ENCODE results near the gene PODXL2.

Gene PODXL2

GRCh38 chr3:127688416-127689265 is 59.7 kb downstream of the PODXL2 start:
- Histone ChIP-seq H3K4me1 (ENCODE audit: control insufficient read depth, insufficient read depth, low read length) (peaks cover 31% of the 10 kb centered on the region), H3K9ac (ENCODE audit: low read length) (no peak overlapping the region), H3K27ac (ENCODE audit: low read depth, low read length) (peak overlapping the region; percentile 68)

DNA sequence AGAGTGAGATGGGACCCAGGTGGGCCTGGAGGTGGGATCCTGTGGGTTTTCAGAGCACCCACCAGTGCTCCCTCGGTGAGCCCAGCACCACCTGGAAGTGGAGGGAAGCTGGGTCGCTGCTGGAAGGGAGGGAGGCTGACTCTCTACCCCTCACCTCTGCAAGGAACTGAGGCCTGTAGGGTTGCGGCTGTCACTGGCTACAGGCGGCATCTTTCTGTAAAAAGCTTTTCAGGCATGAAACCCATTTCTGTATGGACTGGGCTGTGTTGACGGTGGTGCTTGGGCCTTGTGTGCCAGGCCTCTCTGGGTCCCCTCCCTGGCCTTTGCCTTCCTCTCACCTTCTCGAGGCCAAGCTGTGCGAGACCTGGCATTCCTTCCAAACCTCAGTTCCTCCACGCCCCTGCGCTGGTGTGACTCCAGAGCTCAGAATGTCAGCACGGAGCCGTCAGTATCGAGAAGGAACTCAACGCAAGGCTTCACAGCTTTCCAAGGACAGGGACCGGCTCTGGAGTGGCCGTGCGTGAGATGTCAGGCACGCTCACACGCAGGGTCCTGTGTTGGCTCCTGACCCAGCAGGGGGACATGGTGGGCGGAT is 60.4 kb downstream of the PODXL2 start:
- Histone ChIP-seq H3K27ac (ENCODE audit: low read depth, low read length) (peak overlapping the region; percentile 68), H3K4me1 (ENCODE audit: control insufficient read depth, insufficient read depth, low read length) (peaks cover 31% of the 10 kb centered on the region), H3K27me3 (ENCODE audit: control insufficient read depth, insufficient read depth, low read length) (no peaks in the 10 kb centered on the region), H3K36me3 (ENCODE audit: control insufficient read depth, insufficient read depth, low read length) (peaks cover 10% of the 10 kb centered on the region), H3K4me3 (ENCODE audit: low read length) (no peak overlapping the region), H3K9ac (ENCODE audit: low read length) (no peak overlapping the region)

More at GRCh38 chr3:127688416-127689265, 59.7 kb downstream of the PODXL2 start:
- Histone ChIP-seq H3K36me3 (ENCODE audit: control insufficient read depth, insufficient read depth, low read length) (peaks cover 8% of the 10 kb centered on the region), H3K4me3 (ENCODE audit: low read length) (no peak overlapping the region), H3K27me3 (ENCODE audit: control insufficient read depth, insufficient read depth, low read length) (no peaks in the 10 kb centered on the region)

DNA sequence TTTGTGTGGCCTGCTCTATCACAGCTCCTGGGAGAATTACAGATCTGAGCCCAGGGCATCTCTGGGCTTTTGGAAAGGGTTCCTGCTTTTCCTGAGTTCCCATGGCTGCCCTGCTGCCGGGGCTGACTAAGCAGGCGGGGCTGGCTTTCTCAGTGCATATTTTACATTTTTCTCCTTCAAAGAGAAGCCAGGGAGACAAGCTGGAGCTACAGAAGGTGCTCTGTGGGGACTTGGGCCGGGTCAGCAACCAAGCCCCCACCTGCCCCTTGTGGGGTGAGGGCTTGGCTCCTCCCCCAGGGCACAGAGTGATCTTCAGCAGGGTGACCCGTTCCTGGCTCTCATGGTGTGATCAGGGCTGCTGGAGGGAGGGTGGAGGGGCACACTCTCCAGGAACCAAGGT is 61.1 kb downstream of the PODXL2 start:
- peaks cover 31% of the 10 kb centered on the region for H3K4me1 ChIP-seq (ENCODE audit: control insufficient read depth, insufficient read depth, low read length)
- H3K27ac ChIP-seq (ENCODE audit: low read depth, low read length) = peak overlapping the region; percentile 68
- no peak overlapping the region for H3K9ac ChIP-seq (ENCODE audit: low read length)

GRCh38 chr3:127690823-127691452 is 62.0 kb downstream of the PODXL2 start:
- peak overlapping the region; percentile 60 for H3K27ac ChIP-seq (ENCODE audit: low read depth, low read length)
- H3K4me1 ChIP-seq (ENCODE audit: control insufficient read depth, insufficient read depth, low read length) = peaks cover 31% of the 10 kb centered on the region
- H3K4me3 ChIP-seq (ENCODE audit: low read length) = no peak overlapping the region
- H3K27me3 ChIP-seq (ENCODE audit: control insufficient read depth, insufficient read depth, low read length) = no peaks in the 10 kb centered on the region
- peaks cover 10% of the 10 kb centered on the region for H3K36me3 ChIP-seq (ENCODE audit: control insufficient read depth, insufficient read depth, low read length)
- H3K9ac ChIP-seq (ENCODE audit: low read length) = no peak overlapping the region

More for the DNA sequence above, 61.1 kb downstream of the PODXL2 start:
- H3K27me3 ChIP-seq (ENCODE audit: control insufficient read depth, insufficient read depth, low read length) = no peaks in the 10 kb centered on the region
- H3K36me3 ChIP-seq (ENCODE audit: control insufficient read depth, insufficient read depth, low read length) = peaks cover 10% of the 10 kb centered on the region
- no peak overlapping the region for H3K4me3 ChIP-seq (ENCODE audit: low read length)

- Histone ChIP-seq H3K4me1 (ENCODE audit: control insufficient read depth, insufficient read depth, low read length) (peaks cover 32% of the 10 kb centered on the region), H3K36me3 (ENCODE audit: control insufficient read depth, insufficient read depth, low read length) (peaks cover 10% of the 10 kb centered on the region), H3K4me3 (ENCODE audit: low read length) (no peak overlapping the region), H3K9ac (ENCODE audit: low read length) (no peak overlapping the region), H3K27me3 (ENCODE audit: control insufficient read depth, insufficient read depth, low read length) (no peaks in the 10 kb centered on the region), H3K27ac (ENCODE audit: low read depth, low read length) (no peak overlapping the region)
These were observed 62.5 kb downstream of the PODXL2 start for GRCh38 chr3:127691489-127691888.

DNA sequence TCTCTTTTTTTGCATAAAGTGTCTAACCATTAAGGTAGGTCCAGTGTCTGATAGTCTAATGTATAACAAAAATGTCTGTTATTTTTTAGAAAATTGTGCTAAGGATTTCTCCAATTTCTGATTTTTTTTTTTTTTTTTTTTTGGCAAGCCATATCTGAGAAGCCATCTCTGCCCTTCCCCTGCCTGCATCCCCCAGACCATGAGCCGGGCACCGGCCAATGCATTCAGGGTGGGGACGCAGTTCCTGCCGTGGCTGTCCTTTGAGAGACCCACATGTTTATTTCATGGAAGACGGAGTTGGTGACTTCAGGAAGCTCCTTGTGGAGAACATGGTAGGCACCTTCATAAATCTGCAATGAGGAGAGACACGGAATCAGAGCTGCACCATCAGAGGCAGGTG is 63.0 kb downstream of the PODXL2 start:
- no peaks in the 10 kb centered on the region for H3K27me3 ChIP-seq (ENCODE audit: control insufficient read depth, insufficient read depth, low read length)
- H3K27ac ChIP-seq (ENCODE audit: low read depth, low read length) = no peak overlapping the region
- H3K36me3 ChIP-seq (ENCODE audit: control insufficient read depth, insufficient read depth, low read length) = peaks cover 10% of the 10 kb centered on the region
- H3K9ac ChIP-seq (ENCODE audit: low read length) = no peak overlapping the region
- peaks cover 37% of the 10 kb centered on the region for H3K4me1 ChIP-seq (ENCODE audit: control insufficient read depth, insufficient read depth, low read length)
- no peak overlapping the region for H3K4me3 ChIP-seq (ENCODE audit: low read length)

DNA sequence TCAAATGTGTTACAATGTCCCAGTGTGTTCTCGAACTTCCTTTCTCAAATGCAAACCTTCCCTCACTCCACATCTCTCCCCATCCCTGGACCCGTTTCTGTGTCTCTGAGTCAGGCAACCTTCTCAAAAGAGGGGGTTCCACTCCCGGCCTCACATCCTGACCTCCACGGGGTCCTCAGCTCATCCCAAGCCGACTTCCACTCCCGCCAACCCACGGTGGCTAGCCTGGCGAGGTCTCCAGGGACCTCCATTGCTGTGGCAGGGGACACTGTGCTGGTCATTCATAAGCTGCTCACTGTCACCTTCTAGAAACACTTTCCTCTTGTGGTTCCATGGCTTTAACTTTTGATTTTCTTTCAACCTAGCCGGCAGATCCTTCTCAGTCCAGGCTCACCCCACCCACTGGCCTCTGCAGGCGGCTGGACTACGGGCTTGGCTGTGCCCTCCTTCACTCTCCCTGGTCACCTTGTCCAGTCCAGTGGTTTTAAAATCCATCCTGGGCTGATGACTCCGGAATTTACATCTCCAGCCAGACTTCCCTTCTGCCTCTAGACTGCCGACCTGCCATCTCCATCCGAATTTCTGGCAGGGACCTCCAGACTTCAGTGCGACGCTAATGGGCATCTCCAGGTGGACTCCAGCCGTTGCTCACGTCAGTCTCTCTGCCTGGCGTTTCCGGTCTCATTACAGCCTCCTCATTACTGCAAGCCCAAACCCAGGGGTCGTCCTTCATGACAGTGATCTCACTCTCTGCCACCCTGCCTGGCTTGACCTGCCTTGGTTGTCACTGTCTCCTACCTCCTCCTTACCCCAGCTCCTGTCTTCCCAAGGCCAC is 63.7 kb downstream of the PODXL2 start:
- Histone ChIP-seq H3K27ac (ENCODE audit: low read depth, low read length) (no peak overlapping the region), H3K27me3 (ENCODE audit: control insufficient read depth, insufficient read depth, low read length) (no peaks in the 10 kb centered on the region), H3K4me3 (ENCODE audit: low read length) (no peak overlapping the region), H3K36me3 (ENCODE audit: control insufficient read depth, insufficient read depth, low read length) (peaks cover 10% of the 10 kb centered on the region), H3K4me1 (ENCODE audit: control insufficient read depth, insufficient read depth, low read length) (peaks cover 44% of the 10 kb centered on the region), H3K9ac (ENCODE audit: low read length) (no peak overlapping the region)

DNA sequence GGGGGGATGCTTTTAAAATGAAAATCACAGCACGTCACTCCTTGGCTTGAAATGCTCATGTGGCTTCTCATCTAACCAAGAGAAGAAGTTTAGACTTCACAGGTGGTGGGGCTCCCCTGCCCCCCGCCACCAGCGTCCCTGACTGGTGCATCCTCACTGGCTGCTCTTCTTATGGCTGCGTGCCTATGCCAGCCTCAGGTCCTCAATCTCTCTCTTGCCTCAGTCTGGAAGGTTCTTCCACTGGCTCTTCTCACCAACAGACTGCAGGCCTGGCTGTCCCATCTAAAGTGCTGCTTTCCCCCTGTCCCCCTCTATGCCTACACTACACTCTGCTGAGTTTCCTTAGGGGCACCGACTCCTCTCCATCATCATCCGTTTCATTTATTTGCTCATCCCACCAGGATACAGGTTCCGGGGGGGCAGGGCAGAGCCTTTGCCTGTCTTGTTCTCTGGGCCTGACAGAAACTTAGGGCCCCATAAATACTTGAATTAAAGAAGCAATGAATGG is 64.4 kb downstream of the PODXL2 start:
- Histone ChIP-seq H3K27me3 (ENCODE audit: control insufficient read depth, insufficient read depth, low read length) (no peaks in the 10 kb centered on the region), H3K4me3 (ENCODE audit: low read length) (no peak overlapping the region), H3K27ac (ENCODE audit: low read depth, low read length) (no peak overlapping the region), H3K4me1 (ENCODE audit: control insufficient read depth, insufficient read depth, low read length) (peaks cover 45% of the 10 kb centered on the region), H3K9ac (ENCODE audit: low read length) (no peak overlapping the region), H3K36me3 (ENCODE audit: control insufficient read depth, insufficient read depth, low read length) (peaks cover 10% of the 10 kb centered on the region)

GRCh38 chr3:127694467-127695215 is 65.7 kb downstream of the PODXL2 start:
- H3K4me3 ChIP-seq (ENCODE audit: low read length) = no peak overlapping the region
- peaks cover 44% of the 10 kb centered on the region for H3K4me1 ChIP-seq (ENCODE audit: control insufficient read depth, insufficient read depth, low read length)
- no peak overlapping the region for H3K27ac ChIP-seq (ENCODE audit: low read depth, low read length)
- H3K9ac ChIP-seq (ENCODE audit: low read length) = no peak overlapping the region
- peaks cover 10% of the 10 kb centered on the region for H3K36me3 ChIP-seq (ENCODE audit: control insufficient read depth, insufficient read depth, low read length)
- H3K27me3 ChIP-seq (ENCODE audit: control insufficient read depth, insufficient read depth, low read length) = no peaks in the 10 kb centered on the region

DNA sequence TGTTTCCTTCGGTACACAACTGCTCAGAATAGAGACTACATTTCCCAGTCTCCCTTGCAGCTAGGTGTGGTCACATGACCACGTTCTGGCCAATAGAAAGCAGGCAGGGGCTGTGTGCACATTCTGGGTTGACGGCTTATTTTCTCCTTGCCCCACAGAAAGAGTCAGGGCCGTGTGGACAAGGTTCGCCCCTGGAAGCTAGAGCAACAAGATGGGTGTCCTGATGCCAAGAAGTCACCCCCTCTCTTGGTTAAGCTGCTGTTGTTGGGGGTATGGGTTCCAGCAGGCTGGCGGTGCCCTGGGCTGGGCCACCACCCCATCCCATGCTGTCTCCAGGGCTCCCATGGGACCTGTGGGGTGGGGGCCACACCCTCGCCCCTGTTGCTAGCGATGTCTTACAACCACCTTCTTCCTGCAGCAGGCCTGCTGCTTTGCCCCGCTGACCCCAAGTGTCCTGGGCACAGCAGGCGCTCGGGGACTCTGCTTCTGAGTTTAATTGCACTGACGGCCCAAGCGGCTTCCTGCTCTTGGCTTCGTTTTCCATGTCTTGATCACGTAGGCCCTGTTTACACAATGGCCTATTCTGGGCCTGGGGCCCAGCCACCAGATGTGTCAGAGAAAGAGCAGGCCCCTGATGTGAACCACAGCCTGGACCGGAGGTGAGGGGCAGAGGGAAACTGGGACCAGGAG is 68.7 kb downstream of the PODXL2 start:
- Histone ChIP-seq H3K27ac (ENCODE audit: low read depth, low read length) (peak overlapping the region; percentile 89), H3K9ac (ENCODE audit: low read length) (no peak overlapping the region), H3K36me3 (ENCODE audit: control insufficient read depth, insufficient read depth, low read length) (peaks cover 10% of the 10 kb centered on the region), H3K4me3 (ENCODE audit: low read length) (peak overlapping the region; percentile 18), H3K4me1 (ENCODE audit: control insufficient read depth, insufficient read depth, low read length) (peaks cover 34% of the 10 kb centered on the region), H3K27me3 (ENCODE audit: control insufficient read depth, insufficient read depth, low read length) (no peaks in the 10 kb centered on the region)

- H3K27ac ChIP-seq (ENCODE audit: low read depth, low read length) = peak overlapping the region; percentile 89
- H3K36me3 ChIP-seq (ENCODE audit: control insufficient read depth, insufficient read depth, low read length) = peaks cover 8% of the 10 kb centered on the region
- no peak overlapping the region for H3K9ac ChIP-seq (ENCODE audit: low read length)
- peaks cover 34% of the 10 kb centered on the region for H3K4me1 ChIP-seq (ENCODE audit: control insufficient read depth, insufficient read depth, low read length)
- H3K27me3 ChIP-seq (ENCODE audit: control insufficient read depth, insufficient read depth, low read length) = no peaks in the 10 kb centered on the region
- H3K4me3 ChIP-seq (ENCODE audit: low read length) = no peak overlapping the region
These were observed 69.3 kb downstream of the PODXL2 start for GRCh38 chr3:127698286-127698685.

All from rectal smooth muscle tissue (tissue), 1 donor.